Glomerular visceral epithelial cell (primary cell): ENCODE results near the gene MT2A.
"Not testable (repeated sequence)": the region's sequence is repeated elsewhere in the genome, so short reads cannot be mapped to it uniquely, and the experiment has no call there.

Experiments
- DNase-seq: peaks from one replicate; pipeline ENCODE4 v3.0.0-alpha.2; 2016; ENCODE audit errors: extremely low spot score

MT2A gene

DNA sequence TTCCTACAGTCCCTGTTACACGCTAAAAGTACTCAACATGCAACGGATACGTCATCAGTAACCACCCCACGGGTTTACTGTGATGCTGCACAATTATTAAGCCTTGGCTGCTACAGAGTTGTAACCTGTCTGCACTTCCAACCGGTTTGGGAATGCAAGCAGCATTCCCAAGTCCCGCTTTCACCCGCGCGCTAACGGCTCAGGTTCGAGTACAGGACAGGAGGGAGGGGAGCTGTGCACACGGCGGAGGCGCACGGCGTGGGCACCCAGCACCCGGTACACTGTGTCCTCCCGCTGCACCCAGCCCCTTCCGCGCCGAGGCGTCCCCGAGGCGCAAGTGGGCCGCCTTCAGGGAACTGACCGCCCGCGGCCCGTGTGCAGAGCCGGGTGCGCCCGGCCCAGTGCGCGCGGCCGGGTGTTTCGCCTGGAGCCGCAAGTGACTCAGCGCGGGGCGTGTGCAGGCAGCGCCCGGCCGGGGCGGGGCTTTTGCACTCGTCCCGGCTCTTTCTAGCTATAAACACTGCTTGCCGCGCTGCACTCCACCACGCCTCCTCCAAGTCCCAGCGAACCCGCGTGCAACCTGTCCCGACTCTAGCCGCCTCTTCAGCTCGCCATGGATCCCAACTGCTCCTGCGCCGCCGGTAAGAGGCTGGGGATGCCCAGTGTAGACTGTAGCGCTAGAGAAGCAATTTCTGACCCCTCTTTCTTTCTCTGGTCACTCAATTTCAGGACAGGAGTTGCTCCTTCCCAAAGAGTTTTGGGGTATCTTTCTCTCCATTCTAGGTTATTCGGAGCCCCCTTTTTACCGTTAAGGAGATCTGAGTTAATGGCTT, at the start of gene MT2A:
TSS of gene MT2A (plus strand) at position 542 of the 833 bp plus-strand sequence. CDS start at position 614, 72 bp downstream.
- peak; percentile 97 for DNase-seq

DNA sequence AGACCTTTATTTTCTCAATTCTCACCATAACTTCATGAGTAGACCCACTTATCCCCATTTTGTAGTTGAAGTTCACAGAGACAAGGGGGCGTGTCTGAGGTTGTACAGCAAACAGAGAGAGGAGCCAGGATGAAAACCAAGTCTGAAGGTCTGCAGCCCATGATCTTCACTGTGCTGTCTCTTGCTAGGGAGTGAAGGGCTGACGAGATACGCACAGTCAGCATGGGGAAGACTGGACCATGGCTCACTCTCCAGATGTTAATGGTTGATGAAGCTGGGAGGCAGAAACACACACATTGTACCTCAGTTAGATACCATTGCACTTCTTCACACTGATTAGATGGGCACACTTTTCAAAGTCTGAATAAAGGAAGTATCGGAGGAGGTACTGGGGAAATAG, 49.3 kb upstream of the MT2A start:
- no peak for DNase-seq

DNA sequence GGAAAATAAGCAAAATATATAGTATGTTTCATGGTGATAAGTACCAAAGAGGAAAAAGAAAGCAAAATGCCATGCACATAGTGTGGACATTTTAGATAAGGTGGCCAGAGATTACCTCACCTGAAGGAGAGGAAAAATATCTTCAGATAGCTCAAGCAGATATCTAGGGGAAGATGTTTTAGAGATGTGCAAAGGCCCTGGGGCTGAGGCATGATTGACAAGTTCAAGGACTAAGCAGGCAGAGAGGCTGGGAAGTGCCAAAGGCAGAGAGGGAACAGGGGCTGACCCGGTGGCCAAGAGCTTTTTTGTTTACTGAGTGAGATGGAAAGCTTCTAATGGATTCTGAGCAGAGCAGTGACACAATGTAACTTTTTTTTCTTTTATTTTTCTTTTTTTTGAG, 47.9 kb upstream of the MT2A start:
- DNase-seq, result no peak

DNA sequence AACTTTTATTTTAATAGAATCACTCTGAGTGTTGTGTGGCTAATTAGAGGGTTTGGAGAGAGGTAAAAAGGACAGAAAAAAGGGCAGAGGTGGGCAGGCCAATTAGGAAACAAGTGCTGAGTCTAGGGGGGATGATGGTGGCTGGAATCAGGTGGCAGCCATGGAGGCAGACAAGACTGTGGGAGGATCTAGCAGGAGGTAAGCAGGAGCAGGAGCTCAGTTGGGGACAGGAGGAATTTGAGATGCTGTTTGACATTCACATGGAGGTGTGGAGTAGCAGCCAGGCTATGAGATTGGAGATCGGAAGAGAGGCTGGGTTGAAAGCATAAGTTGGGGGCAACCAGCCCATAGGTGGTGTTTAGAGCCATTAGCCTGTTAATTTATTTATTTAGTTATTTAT, 47.3 kb upstream of the MT2A start:
- no peak for DNase-seq

DNA sequence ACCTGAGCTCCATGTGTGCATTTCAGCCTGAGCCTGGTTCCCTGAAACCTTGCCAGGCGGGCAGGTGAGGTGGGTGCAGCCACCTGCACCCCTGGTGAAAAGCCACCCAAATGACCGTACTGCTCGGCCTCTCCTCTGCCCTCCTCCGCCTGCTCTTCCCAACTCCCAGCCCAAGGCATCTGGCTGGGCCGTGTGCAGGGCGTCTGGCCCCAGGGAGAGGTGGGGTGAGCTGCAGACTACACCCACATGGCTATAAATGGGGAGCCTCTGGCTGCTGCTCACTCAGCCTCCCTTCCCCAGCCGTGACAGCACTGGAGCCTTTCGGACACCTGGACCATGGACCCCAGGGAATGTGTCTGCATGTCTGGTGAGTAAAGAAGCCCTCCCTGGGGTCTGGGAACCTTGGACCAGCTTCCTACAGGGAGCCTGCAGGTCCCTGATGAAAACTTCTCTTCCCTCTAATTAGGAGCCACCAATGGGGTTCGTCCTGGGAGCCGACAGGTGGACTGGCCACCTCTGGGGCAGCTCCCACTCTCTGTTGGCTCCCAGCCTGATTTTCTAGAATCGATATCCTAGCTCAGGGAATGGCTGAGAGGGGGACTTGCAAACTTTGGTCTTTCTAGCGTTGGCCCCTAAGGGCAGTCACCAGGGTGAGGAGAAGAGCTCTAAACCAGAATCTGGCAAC, 43.4 kb upstream of the MT2A start, which contains the start of gene MT4:
TSS of gene MT4 (plus strand) at position 281 of the 685 bp plus-strand sequence. CDS start at position 337, 56 bp downstream.
- DNase-seq, result no peak

DNA sequence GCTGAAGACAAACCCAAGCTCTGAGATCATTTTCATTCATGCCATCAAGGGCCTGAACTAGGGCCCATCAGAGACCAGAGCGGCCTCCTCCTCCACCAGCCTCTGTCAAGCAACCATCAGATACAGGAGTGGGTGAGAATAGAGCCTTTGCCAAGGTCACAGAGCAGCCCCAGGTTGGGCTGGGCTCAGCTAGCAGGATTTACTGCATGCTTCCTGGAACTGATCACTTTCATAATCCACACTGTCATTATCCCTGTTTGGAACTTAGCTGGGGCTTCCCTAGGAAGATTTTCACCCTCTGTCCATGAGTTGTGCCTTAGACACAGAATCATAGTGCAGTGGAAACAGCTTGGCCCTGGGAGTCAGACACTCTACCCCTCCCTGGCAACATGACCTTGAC, 38.4 kb upstream of the MT2A start:
- DNase-seq, result no peak

DNA sequence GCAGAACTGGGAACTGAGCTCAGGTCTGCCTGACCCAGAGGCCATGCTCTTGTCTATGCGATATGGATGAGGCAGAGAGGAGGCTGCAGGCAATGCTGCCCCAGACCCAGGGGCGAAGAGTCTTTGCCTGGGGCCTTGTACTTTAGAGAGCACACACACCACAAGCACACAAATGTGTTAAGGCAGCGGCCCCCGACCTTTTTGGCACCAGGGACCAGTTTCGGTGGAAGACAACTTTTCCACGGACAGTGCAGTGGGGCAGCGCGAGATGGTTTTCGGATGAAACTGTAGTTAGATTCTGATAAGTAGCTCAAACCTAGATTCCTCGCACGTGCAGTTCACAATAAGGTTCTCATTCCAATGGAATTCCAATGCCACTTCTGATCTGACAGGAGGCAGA, 36.9 kb upstream of the MT2A start:
- no peak for DNase-seq

DNA sequence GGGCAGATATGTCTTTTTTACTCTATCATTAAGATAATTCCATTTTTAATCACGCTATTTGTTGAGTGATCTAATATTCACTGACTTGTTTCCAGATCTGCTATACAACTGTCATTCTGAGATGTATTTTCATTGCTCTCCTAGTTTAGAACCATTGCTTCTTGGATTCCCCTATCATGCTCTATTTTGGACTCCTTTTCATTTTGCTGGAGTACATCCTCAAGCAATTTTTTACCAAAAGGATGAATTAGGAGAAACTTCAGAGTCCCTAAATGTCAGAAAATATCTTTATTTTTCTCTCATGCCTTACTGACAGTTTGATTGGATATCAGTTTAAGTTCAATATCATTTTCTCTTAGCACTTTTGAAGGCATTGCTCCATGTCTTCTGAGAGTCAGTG, 33.8 kb upstream of the MT2A start:
- no peak for DNase-seq

DNA sequence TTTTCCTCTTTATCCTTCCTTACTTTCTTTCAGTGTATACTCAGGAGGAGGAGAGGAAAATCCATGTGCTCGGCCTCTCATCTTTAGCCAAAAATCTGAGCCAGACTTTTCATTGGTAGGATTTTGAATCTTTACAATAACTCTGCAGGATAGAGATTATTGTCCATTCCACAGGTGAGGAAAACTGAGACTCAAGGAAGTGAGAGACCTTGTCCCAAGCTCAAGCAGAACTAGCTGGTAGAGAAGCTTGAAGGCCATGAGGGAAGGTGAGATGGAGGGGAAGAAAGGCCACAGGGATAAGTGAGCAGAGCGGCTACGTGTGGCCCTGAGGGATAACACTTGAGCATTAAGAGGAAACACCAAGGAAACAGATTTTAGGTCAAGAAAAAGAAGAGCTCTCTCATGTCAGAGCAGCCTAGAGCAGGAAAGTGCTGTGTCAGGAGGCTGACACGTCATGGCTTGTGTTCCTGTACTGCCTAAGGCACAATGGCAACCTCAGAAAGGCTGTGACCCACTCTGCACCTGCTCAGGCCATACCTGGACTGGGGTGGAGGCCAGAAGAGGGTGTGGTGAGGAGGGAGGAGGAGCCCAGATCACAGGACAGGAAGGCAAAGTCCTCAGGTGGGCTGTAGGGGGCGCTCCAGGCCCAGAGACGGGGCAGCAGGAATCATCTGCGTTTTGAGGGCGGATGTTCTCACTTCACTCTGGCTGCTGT, 31.6 kb upstream of the MT2A start:
- peak; percentile 47 for DNase-seq

DNA sequence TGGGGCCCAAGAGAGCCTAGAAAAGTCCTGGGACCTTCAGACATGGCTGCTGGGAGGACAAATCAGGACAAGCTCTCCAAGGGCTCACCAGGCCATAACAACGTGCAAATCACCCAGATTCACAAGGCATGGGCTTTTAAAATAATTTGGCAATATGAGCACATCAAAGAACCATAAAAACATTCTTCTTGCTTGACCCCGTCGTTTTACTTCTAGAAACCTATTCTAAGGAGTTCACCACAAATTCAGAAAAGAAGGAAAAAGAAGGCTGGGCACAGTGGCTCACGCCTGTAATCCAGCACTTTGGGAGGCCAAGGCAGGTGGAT, 31.1 kb upstream of the MT2A start:
- DNase-seq, result no peak

DNA sequence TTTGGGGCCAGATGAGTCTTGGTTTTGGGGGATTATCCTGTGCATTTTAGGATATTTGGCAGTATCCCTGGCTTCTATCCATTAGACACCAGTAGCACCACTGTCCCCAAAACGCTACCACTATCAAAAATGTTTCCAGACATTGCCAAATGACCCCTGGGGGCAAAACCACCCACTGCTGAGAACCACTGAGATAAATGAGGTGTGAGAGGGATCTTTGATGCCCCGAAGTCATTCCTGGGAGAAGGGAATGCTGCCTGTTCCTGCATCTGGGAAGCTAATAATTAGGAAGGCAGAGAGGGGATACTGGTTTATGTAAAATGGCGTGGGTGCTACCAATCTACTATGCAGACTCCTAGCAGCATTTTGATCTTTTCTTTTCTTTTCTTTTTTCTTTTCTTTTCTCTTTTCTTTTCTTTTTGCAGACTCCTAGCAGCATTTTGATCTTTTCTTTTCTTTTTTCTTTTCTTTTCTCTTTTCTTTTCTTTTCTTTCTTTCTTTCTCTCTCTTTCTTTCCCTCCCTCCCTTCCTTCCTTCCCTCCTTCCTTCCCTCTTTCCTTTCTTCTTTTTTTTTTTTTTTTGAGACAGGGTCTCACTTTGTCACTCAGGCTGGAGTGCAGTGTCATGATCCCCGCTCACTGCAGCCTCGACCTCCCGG, 27.9 kb upstream of the MT2A start:
- no peak for DNase-seq

DNA sequence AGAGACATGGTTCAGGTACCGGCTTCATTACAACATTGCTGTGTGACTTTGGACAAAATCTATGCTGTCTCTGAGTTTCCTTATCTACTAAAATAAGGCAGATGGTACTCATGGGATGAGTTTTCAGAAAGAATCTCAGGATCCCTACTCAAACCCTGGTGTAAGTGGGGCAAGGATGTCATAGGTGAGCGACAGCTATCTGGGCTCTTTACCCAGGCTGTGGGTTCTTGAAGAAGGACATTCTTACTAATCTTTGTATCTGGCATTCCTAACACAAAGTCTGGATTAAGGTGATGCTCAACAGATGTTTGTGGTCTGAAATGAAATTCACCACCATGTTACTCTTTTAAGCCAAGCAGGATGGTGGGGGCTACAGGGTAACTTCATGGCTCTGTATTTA, 25.5 kb upstream of the MT2A start:
- DNase-seq, result not testable (repeated sequence)

DNA sequence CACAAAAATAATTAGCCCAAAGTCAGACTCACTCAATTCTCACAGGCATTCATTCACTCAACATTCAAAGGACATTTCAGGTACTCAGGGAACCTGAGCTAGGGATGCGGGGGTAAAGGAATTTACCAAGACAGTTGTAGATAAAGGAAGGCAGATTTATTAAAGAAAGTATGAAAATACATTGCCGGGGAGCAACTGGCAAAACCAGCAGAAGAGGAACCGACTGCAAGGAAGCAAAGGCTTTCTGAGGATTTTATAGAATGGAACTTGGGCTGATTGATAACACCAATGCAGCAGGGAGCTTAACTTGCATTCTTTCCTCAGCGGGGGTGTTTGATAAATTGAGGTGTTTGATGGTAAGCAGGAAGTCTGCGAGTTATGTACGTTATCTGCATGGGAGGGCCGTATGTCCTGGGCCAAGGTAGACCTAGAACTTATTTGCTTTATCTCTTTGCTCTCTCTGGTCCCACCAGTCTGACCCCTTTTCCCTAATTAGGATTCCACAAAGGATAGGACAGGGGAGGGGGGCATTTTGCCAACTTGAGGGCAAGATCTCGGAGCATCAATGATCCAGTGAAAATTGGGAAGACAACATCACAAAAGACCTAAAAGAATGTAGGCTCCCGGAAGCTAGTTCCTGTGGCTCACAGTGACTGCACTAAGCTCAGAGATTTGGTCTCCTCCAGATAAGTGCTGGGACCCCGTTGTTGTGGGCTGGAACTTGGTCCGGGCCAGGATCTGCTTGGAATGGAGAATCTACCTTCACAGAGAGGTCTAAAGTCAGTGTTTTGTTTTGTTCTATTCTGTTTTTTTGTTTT, 24.8 kb upstream of the MT2A start:
- no peak for DNase-seq

DNA sequence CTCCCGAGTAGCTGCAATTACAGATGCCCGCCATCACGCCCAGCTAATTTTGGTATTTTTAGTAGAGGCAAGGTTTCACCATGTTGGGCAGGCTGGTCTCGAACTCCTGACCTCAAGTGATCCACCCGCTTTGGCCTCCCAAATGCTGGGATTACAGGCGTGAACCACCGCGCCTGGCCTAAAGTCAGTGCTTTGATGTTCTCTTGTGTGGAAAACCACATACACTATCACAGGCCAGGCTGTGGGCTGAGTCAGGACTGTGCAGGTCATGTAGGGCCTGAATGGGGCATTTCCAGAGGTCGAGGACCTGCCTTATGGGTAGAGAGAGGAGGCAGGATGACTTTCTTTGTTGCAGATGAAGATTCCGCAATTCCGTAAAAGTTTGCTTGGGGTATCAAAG, 24.1 kb upstream of the MT2A start:
- no peak for DNase-seq

DNA sequence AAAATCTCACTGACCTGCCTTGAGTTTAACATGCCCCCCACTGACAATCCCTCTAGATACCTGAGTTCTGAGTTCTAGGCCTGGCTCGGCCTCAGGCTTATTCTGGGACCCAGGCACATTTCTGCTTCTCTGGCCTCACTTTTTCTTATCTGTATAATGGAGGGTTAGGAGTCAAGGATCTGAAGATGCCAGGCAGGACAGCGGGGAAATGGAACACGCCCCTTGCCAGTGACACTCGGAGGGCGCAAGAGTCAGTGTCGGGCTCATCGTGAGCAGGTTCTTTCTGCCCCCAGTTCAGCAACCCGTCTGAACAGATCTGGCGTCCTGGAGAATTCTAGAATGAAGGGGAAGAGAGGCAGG, 19.6 kb upstream of the MT2A start:
- DNase-seq, result no peak

DNA sequence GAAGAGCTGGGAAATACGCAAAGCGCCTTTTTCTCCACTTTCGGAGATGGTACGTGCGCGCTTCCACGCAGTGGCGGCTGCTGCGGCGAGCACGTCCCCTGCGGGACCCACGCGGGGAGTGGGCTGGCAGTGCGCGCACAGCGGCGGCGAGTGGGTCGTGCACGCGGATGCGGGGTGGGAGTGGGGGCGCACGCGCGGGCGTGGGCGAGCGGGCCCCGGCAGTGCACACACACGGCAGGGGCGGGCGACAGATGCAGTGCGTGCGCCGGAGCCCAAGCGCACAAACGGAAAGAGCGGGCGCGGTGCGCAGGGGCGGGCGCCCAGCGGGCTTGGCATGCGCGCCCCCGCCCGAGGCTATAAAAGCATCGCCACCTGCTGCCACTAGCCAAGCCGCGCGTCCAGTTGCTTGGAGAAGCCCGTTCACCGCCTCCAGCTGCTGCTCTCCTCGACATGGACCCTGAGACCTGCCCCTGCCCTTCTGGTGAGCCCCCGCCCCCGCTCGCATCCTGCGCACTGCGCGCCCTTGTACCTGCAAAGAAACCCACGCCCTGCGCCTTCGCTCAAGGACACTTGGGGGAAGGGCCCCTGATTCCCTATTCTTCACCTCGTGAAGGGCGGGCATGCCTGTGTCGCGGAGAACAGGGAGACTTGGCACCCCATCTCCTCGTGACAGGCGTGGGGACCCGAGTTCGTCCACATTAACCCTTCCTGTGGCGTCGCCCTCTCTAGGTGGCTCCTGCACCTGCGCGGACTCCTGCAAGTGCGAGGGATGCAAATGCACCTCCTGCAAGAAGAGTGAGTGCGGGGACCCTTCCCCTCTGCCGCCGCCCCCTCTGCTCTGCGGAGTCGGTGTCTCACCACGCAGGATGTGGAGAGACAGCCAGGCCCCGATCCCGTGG, 19.0 kb upstream of the MT2A start, which contains the start of gene MT3:
TSS of gene MT3 (plus strand) at position 388 of the 899 bp plus-strand sequence. CDS start at position 451, 63 bp downstream.
- DNase-seq, result peak; percentile 7

DNA sequence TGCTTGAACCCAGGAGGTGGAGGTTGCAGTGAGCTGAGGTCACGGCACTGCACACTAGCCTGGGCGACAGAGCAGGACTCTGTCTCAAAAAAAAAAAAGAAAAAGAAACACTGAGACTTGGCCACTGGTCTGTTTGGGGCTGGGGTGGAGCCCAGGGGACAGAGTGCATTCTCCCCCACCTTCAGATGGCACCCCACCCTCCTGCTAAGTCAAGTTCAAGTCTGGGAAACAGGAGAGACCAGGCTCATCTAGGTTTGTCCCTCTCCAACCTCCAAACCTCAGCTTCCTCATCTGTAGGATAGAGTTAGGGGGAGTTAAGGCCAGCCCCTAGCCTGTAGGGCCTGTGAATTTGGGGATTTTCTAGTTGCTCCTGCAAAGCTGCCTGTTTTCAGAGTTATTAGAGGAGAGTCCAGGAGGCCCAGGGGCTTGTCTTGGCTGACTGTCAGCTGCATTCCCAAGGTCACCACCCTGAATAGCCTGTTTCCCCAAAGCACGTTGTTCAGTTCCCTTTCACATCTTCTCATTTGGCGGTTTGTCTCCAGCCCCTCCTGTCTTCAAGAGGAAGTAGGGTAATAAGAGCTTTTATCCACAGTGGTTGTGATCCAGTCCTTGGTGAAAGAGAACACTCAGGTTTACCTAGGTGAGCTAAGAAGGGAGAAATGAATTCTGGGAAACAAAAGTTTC, 16.9 kb upstream of the MT2A start:
- no peak for DNase-seq

DNA sequence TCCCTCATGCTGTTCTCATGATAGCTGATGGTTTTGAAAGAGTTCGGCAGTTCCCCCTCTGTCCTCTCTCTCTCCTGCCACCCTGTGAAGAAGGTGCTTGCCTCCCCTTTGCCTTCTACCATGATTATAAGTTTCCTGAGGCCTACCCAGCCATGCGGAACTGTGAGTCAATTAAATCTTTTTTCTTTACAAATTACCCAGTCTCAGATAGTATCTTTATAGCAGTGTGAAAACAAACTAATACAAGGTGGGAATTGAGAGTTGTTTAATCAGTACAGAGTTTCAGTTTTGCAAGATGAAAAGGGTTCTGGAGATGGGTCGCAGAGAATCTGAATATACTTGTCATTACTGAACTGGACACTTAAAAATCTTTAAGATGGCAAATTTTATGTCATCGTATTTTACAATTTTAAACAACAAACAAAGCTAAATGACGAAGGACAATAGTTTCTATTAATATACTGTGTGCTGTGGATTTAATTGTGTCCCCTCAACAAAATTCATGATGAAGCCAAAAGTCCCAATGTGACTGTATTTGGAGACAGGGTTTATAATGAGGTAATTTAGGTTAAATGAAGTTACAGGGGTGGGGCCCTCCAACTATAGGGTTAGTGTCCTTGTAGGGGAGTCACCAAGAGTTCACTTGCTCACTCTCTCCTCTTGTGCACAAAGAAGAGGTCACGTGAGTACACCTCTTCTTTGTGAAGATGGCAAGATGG, 14.7 kb upstream of the MT2A start:
- no peak for DNase-seq

DNA sequence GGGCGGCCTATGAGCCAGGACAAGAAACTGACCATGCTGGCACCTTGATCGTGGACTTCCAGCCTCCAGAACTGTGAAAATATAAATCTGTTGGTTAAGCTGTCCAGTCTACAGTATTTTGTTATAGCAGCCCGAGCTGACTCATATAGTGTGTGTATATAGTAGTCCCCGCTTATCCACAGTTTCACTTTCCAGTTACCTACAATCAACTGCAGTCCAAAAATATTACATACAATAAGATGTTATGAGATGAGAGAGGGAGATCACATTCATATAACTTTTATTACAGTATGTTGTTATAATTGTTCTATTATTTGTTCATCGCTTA, 14.1 kb upstream of the MT2A start:
- DNase-seq, result no peak
